ENCODE measurements around the gene PTHLH.

DNA sequence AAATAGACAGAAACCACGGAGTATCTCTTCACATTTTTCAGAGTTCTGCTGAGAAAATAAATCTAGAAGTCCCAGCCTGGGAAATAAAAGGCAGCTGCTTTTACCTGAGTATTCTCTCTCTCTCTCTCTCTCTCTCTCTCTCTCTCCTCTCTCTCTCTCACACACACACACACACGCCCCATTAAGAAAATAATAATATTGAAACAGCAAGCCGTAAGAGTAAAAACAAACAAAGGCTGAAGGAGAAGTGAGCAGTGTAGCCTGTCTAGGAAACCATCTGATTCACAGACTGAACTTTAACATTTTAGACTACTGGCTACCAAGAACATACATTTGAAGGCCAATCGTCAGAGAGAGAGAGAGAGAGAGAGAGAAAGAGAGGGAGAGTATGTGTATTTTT, 8.4 kb downstream of the PTHLH start:
- no peak for TF ChIP-seq YY1 (IDR thresholded peaks at IDR 0.05; ENCODE audit: insufficient read depth, insufficient read length)
- no peak for TF ChIP-seq ZNF274 (IDR thresholded peaks at IDR 0.05; ENCODE audit: low read depth, low read length)
- TF ChIP-seq SUZ12 (IDR thresholded peaks at IDR 0.05; ENCODE audit: extremely low read depth, insufficient read depth, insufficient read length): no peak

Data from NT2/D1 (cell line).